ENCODE measurements around the gene FOXR1.
"Not testable (repeated sequence)": the region's sequence is repeated elsewhere in the genome, so short reads cannot be mapped to it uniquely, and the experiment has no call there.

Gene FOXR1

GRCh38 chr11:118997627-118998387, 26.2 kb downstream of the FOXR1 start, which contains the start of gene CENATAC:
Gene CENATAC, plus strand, starts transcription at chr11:118998138. Its CDS starts 60 bp downstream, at chr11:118998198.
- DNase-seq (ENCODE audit: low read depth in 2 of 2) = peak; percentile 86 to 92

GRCh38 chr11:118998388-118998717, 26.8 kb downstream of the FOXR1 start:
- no peak for DNase-seq (ENCODE audit: low read depth in 2 of 2)

DNA sequence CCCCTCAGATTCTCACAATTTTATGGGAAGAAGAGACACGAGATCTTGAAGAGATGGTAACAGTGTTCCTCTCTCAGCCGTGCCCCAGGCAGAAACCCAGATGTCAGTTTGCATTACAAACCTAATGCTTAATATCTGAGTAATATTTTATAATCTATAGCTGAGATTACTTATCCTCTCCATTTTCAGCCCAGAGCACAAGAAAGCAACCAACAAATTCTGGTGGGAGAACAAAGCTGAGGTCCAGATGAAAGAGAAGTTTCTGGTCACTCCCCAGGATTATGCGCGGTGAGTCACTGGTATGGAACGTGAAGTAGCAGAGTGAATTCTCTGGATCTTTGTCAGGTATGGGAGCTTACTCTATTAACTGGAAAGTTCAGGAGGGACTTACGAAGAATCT, 27.3 kb downstream of the FOXR1 start:
- DNase-seq (ENCODE audit: low read depth in 2 of 2) = no peak

- no peak for DNase-seq (ENCODE audit: low read depth in 2 of 2)
These were observed 29.3 kb downstream of the FOXR1 start for GRCh38 chr11:119000906-119001305.

- DNase-seq (ENCODE audit: low read depth in 2 of 2) = no peak
These were observed 35.1 kb downstream of the FOXR1 start for GRCh38 chr11:119006656-119007055.

GRCh38 chr11:119011476-119012053, 40.0 kb downstream of the FOXR1 start:
- DNase-seq (ENCODE audit: low read depth in 2 of 2) = no peak

- no peak for DNase-seq (ENCODE audit: low read depth in 2 of 2)
These were observed 41.1 kb downstream of the FOXR1 start for GRCh38 chr11:119012629-119013170.

DNA sequence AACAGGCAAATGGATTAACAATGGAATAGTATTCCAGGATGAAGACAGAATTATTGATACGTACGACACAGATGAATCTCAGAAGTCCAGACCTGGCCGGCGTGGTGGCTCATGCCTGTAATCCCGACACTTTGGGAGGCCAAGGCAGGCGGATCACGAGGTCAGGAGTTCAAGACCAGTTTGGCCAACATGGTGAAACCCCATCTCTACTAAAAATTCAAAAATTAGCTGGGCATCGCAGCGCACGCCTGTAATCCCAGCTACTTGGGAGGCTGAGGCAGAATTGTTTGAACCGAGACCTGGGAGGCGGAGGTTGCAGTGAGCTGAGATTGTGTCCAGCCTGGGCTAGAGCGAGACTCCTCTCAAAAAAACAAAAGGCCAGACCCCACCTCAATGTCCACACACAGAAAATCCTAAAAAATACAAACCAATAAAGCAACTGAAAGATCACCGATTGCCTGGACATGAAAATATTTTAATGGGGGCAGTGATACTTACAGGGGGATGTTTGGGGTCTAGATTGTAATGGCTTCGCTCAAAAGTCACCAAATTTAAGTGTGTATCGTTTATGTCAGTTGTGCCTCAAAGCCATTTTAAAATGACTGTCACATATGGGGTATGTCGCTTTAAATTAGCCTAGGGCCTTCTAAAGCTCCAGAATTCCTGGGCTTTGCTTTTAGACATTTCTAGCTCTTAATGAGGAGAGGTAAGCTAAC, 42.8 kb downstream of the FOXR1 start:
- DNase-seq (ENCODE audit: low read depth in 2 of 2) = no peak

GRCh38 chr11:119015054-119015611, 43.6 kb downstream of the FOXR1 start:
- DNase-seq (ENCODE audit: low read depth in 2 of 2) = no peak

GRCh38 chr11:119016216-119017009, 44.9 kb downstream of the FOXR1 start:
- DNase-seq (ENCODE audit: low read depth in 2 of 2) = no peak

DNA sequence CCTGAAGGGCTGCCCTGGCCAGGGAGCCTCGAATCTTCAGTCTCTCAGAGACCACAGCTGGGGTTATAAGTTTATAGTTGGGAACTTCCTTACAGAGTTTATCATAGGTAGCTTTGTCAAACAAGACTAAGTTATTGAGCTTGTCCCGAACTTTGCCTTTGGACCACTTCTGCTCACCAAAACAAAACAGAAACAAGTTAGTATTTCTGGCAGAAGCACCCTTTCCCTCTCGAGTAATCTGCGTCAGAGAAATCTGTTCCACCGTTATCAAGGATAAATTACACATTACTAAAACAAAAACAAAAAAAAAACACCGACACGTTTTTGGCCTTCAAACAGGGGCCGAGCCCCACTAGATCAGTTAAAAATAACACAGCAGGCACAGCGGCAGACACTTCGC, 45.8 kb downstream of the FOXR1 start:
- DNase-seq (ENCODE audit: low read depth in 2 of 2) = not testable (repeated sequence)

DNA sequence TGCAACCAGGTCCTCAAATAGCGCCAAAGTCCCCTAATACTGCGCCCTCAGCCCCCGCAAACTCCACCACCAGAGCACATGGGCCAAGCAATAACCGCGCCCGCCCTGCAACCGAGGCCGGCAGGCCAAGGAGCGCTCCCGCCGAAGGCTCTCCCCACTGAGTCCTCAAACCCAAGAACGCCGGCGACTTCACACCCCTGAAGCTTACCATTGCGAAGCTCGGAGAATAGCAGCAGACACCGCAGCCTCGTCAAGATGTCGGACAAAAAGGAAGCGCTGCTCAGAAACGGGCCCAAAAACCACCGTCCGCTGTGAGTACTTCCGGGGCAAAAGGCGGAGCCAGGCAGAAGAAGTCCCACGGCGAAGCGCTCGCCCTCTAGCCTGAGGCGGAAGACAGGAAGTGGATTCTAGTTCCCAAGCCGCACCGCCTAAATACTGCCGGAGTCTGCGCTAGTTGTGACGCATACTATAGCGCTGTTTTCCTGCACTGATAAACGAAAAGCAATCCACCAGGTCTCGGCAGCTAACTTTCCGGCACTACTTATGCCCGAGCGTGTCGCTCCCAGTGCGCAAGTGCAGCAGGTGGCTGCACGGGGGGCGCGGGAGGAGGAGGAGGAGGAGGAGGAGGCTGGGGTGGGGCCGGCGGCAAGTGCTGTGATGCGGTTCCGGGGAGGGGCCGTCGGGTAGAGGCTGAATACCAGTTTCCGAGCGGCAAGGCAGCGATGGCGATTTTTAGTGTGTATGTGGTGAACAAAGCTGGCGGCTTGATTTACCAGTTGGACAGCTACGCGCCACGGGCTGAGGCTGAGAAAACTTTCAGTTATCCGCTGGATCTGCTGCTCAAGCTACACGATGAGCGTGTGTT, 46.7 kb downstream of the FOXR1 start, which contains the start of the genes RPS25 and TRAPPC4:
TSS of gene RPS25 (minus strand) at position 270 of the 865 bp plus-strand sequence. CDS start at position 211, 59 bp downstream.
TSS of gene TRAPPC4 (plus strand) at position 693 of the 865 bp plus-strand sequence. CDS start at position 723, 30 bp downstream.
- peak; percentile 91 to 92 for DNase-seq (ENCODE audit: low read depth in 2 of 2)

DNA sequence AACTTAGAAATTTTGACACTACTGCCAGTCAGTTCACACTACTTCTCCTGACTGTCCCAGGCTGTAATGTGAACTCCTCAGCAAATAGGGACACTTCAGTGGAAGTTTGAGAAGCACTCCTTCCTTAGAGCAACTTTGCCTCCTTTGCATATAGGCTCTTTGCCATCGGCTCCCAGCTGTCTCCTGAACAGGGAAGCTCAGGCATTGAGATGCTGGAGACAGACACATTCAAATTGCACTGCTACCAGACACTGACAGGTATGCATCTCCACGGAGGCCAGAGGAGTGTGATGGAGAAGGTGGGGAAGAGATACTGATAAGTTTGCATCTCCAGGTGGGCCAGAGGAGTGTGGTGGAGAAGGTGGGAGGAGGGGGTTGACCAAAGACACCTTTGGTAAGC, 48.4 kb downstream of the FOXR1 start:
- DNase-seq (ENCODE audit: low read depth in 2 of 2) = no peak

DNA sequence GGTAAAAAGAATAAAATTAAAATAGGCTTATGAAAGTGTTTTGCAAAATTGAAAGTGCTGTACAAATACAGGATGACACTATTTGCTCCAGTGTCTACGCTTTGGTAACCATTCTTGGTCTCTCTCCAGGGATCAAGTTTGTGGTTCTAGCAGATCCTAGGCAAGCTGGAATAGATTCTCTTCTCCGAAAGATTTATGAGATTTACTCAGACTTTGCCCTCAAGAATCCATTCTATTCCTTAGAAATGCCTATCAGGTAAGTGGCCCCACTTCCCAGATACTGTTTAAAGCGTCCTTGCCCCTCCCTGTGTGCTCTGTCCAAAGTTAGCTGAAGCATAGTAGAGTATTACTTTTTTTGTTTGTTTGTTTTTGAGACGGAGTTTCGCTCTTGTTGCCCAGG, 50.1 kb downstream of the FOXR1 start:
- DNase-seq (ENCODE audit: low read depth in 2 of 2) = no peak

GRCh38 chr11:119023741-119024140, 52.2 kb downstream of the FOXR1 start:
- no peak for DNase-seq (ENCODE audit: low read depth in 2 of 2)

GRCh38 chr11:119024430-119025098, 53.0 kb downstream of the FOXR1 start:
- DNase-seq (ENCODE audit: low read depth in 2 of 2) = no peak

DNA sequence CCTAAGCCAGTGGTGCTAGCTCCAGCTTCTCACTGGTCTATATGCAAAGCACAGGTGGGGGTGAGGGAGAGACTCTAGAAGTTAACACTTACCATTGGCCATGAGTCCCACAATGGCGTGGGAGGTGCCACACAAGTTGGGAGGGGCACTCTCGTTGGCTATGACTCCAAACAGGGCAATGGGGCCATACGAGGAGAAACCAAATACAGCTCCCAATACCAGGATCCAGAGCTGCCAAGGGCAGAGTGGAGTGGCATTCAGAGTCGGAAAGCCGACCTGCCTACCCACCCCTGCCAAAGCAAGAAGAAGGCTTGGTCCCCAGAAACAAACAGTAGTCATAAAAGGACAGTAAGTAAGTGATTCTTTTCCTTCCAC, 53.5 kb downstream of the FOXR1 start:
- DNase-seq (ENCODE audit: low read depth in 2 of 2) = no peak

GRCh38 chr11:119025541-119025940, 54.0 kb downstream of the FOXR1 start:
- no peak for DNase-seq (ENCODE audit: low read depth in 2 of 2)

DNA sequence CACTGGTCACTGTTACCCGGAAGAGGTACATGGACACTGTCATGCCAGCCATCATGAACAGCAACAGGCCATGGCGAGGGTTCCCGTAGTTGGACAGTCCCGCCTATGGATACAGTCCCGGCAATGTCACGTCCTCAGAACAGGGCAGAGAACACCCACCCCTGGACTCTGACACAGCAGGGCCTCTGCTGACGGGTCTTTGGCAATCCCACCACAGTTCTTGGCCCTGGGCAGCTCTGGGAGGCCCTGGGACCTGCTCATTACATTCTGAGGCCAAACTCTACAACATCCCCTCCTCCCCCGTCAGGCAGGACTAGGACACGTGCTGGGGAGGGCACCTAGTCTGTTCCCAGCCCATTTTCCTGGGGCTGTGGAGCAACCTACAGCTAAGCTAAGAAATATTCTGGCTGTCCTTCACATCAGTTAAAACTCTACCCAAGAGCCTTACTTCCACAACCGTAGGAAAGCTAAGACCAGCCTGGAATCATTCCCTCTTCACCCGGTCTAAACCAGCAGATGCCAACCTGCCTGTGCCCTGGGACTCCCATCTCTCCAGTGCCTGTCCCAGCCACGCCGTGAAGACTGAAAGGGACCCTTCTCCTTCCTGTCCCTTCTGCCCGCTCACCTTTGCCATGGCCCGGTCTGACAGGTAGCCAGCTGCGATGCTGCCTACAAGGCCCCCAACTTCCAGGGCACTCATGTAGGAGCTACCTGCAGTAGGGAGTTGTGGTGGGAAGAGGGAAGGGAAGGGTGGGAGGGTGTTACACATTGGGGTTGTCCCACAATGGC, 54.6 kb downstream of the FOXR1 start:
- DNase-seq (ENCODE audit: low read depth in 2 of 2) = no peak

Measured in stimulated activated CD8-positive, alpha-beta memory T cell treated with anti-CD3 and anti-CD28 coated beads, Interleukin-7, amount 100 ng/mL, for 4 hours (primary cell).